HG02678 (cell line): Measurements from ENCODE around the gene NBAS.
"Not testable (repeated sequence)": the region's sequence is repeated elsewhere in the genome, so short reads cannot be mapped to it uniquely, and the experiment has no call there.

Source experiments
- ATAC-seq: cut with Tn5 transposase; IDR thresholded peaks from one replicate; pipeline ENCODE4 v1.9.1; 2021; ENCODE audit warnings: mild to moderate bottlenecking, moderate library complexity; ENCODE audit not compliant: unreplicated experiment

NBAS gene

GRCh38 chr2:15533860-15534480 is 27.2 kb downstream of the NBAS start:
- ATAC-seq = no peak

DNA sequence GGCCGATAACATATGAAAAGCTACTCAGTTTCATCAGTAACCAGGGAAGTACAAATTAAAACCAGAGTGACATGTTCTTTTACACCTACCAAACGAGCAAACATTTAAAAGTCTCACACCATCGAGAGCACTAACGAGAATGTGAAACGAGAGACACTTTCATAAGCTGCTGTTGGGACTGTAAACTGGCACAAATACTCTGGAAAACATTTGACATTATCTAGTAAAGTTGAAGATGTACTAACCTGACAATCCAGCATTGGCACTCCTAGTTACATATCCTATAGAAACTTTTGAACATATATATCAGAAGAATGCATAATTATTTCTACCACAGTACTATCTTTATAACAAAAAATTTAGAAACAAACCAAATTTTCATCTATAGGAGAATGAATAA is 28.1 kb downstream of the NBAS start:
- ATAC-seq = no peak

DNA sequence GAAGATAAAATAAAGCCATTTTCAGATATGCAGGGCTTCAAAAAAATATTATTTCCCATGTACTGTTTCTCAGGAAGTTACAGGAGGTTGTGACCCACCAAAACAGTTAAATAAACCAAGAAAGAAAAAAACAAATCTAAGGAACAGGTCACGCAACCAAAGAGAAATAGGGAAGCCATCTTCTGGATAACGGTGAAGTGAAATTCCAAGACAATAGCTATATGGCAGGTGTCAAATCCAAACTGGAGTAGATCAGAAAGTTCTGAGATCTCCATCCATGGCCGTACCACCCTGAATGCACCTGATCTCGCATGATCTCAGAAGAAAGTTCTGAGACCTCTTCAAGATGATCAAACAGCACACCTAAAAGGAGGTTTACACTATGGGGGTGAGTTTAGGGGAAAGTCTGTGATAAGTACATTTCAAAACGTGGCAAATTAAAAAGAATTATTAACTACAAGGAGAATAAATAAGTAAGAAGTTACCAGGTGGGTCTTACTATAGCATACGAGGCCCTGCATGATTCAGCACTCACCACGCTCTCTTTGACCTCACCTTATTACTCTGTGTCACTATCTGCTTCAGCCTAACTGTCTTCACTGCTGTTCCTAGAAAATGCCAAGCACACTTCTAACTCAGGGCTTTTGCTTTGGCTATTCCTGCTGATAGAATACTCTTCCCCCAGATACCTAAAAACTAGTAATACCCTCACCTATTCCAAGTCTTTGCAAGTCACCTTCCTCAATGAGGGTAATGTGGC is 29.9 kb downstream of the NBAS start:
- no peak for ATAC-seq

GRCh38 chr2:15527074-15527739 is 33.9 kb downstream of the NBAS start:
- no peak for ATAC-seq

DNA sequence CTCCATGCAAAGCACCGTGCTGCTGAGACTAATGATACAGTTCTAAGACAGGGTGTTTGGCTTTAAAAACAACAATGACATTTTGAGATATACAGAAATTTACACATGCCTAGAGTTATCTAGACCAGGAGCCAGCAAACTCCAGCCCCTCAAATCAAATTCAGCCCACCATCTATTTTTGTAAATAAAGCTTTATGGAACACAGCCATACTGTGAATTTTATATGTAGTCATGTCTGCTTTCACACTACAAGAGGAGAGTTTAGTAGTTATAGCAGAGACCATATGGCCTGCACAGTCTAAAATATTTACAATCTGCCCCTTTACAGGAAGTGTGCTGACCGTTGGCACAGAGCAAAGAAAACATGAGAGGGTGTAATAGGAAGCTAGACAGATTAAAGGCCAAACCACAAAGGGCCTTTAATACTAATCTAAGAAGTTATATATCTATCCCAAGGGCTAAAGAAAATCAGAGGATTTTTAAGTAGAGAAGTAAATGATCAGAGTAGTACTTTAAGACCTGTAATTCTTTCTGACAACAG is 39.4 kb downstream of the NBAS start:
- no peak for ATAC-seq

DNA sequence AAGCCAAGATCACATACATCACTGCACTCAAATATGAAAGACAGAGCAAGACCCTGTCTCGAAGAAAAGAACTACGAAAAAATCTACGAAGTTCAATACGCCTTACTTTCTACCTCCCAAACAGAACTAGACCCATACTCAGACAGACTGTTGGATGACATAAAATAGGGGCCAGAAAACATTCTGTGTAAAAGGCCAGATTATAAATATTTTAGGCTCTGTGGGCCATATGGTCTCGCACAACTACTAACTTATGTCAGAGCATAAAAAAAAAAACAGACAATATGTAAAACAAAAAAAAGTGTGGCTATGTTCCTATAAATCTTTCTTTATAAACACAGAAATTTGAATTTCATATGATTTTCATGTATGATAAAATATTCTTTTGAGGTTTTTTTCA is 40.8 kb downstream of the NBAS start:
- ATAC-seq = no peak

DNA sequence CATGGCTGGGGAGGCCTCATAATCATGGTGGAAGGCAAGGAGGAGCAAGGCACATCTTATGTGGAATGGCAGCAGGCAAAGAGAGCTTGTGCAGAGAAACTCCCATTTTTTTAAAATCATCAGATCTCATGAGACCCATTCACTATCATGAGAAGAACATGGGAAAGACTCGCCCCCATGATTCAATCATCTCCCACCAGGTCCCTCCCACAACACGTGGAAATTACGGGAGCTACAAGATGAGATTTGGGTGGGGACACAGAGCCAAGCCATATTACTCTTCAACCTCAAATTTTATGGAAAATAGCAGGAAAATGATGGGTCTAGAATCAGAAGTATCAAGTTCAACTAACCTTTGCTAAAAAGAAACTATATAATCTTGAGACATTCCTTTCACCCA is 42.4 kb downstream of the NBAS start:
- ATAC-seq = not testable (repeated sequence)

- no peak for ATAC-seq
These were observed 43.3 kb downstream of the NBAS start for GRCh38 chr2:15517793-15518192.

- no peak for ATAC-seq
These were observed 49.4 kb downstream of the NBAS start for GRCh38 chr2:15511686-15512085.

DNA sequence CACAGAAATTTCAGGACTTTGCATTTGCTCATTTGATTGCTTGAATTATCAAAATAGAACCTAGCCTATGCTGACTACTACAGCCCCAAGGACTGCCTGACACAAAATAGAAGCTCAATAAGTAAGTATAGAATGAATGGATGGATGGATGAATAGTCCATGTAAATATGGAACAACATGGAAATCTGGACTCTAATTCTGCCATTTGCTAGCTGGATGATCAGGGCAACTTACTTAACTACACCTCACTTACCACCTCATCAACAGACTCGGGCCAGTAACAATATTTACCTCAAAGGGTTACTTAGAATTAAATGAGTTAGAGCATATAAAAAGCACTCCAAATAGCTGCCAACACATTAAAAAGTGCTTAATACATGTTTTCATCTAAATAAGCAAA is 50.6 kb downstream of the NBAS start:
- no peak for ATAC-seq

DNA sequence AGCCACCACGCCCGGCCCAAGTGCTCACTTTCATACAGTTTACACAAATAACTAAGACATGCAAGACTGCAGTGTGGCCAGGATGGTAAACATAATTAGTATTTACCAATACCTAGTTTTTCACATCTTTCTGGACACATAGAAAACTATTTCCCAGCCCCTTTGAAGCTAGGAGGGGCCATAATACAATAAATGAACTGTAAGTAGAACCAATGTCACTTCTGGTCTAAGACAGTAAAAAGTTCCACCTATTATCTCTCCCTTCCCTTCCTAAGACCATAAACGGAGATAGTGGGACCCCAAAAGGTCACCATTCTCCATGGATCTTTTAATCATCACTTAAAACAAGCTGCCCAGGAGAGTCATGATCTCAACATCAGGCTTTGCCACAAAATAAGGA is 51.0 kb downstream of the NBAS start:
- ATAC-seq = no peak

DNA sequence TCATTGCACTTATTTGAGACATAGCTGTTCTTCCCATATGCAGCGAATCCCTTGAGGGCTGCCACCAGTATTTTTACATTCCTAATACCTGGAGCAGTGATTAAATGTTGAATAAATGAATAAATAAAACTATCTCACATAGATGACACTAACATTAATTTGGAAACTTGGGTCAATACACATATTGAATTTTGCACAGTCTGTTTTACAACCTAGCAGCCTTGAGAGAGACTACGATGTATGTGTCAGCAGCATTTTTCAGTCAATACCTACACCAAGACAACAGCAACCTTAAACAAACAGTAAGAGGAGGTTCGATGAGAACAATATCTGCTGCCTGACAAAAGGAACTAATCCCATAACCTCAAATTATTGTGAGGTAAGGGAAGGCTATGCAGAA is 53.4 kb downstream of the NBAS start:
- ATAC-seq = no peak

- no peak for ATAC-seq
These were observed 54.1 kb downstream of the NBAS start for GRCh38 chr2:15507061-15507460.

DNA sequence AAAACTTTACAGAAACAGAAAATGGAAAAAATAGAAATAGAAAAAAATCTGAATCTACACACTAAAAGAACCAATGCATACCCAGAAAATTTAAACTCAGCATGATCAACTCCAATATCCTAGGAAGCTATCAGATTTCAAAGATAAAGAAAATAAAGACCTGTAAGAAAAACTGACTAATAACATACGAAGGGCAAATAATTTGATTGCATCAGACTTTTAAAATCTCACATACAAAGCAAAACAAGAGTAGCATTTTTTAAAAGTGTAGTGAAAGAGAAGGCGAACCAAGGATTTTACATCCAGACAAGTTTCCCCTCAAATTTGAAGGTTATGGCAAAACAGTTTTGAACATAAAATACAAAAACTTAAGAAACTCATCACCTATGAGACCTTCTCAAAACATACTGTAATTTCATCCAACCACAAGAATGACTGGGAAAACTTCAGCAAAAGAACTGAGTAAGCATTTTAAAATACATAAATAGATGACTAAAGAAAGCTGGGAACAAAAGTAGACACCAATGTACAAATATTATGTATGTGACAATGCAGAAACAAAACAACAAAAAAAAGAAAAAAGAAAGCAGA is 54.8 kb downstream of the NBAS start:
- ATAC-seq = no peak

- no peak for ATAC-seq
These were observed 56.1 kb downstream of the NBAS start for GRCh38 chr2:15504882-15505663.

DNA sequence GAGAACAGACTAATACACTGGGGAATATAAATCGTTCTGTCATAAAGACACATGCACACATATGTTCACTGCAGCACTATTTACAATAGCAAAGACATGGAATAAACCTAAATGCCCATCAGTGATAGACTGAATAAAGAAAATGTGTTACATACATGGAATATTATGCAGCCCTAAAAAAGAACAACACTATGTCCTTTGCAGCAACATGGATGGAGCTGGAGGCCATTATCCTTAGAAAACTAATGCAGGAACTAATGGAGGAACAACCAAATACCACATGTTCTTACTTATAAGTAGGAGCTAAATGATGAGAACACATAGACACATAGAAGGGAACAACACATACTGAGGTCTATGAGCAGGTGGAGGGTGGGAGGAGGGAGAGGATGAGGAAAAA is 61.9 kb downstream of the NBAS start:
- ATAC-seq = not testable (repeated sequence)

DNA sequence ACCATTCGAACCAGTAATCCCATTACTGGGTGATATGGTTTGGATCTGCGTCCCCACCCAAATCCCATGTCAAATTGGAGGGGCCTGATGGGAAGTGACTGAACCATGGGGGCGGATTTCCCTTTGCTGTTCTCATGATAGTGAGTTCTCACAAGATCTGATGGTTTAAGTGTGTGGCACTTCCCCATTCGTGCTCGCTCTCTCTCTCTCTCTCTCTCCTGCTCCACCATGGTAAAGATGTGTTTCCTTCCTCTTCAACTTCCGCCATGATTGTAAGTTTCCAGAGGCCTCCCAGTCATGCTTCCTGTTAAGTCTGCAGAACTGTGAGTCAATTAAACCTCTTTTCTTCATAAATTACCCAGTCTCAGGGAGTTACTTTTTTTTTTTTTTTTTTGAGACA is 62.6 kb downstream of the NBAS start:
- no peak for ATAC-seq

GRCh38 chr2:15494877-15495276 is 66.3 kb downstream of the NBAS start:
- no peak for ATAC-seq

DNA sequence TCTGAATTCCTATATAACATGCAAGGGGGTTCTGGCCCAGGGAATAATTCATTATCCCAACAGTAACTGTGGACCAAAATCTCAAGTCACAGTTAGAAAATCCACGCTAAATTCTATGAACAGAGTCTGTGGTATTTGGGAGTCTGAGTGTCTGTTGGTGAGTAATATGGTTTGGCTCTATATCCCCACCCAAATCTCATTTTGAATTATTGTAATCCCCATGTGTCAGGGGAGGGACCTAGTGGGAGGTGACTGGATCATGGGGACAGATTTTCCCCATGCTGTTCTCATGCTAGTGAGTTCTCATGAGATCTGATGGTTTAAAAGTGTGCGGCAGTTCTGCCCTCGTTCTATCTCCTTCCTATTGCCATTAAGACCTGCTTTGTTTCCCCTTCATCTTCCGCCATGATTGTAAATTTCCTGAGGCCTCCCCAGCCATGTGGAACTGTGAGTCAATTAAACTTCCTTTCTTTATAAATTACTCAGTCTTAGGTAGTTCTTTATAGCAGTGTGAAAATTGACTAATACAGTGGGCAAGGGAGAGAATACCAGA is 68.3 kb downstream of the NBAS start:
- no peak for ATAC-seq

DNA sequence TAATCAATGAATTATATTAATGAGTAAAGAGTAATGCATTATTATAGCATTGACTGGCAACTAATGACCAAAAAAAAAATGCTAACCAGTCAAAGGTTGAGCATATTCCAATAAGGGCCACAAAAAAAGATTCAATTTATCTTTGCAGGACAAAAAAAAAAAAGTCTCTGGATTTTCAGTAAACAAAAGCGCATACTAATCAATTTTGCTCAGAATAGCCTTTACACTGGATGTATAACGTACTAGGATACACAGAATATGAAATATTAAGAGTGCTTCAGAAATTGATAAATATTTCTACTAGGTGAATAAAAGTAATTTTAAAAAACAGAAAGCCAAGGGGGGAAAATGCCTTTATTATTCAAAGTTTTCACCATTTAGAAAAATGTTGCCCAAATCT is 74.4 kb downstream of the NBAS start:
- ATAC-seq = no peak

DNA sequence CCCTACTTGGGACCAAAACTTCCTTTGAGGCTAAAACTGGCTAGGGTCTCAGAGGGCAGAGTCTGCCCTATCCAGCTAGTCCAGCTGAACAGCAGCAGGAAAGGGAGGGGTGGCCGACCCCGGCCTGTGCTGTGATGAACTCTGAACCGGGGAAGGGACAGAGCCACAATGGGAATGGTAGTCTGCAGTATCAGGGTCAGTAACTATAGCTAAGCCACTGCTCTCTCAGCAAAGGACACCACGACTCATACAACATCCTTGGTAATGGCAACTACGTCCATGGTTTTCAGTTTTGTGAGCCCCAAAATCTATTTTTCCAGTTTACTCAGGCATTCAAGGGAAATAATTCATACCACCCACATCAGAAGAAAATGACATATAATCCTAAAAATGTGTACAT is 75.2 kb downstream of the NBAS start:
- ATAC-seq = no peak
